Mucosa of rectum (tissue), 2 donors: ENCODE measurements around the gene UGT1A8.

ENCODE experiments used
- H3K27ac ChIP-seq, 2 donors: one replicate each; pipeline ENCODE4 v1.7.0; 2013; ENCODE audit warnings: inconsistent platforms in 2 of 2, low read depth in 2 of 2, low read length in 2 of 2
- H3K27me3 ChIP-seq, 2 donors: one replicate each; pipeline ENCODE4 v1.7.0; 2013; ENCODE audit warnings: low read length in 2 of 2; ENCODE audit not compliant: control insufficient read depth in 2 of 2, insufficient read depth in 2 of 2
- H3K36me3 ChIP-seq, 2 donors: one replicate each; pipeline ENCODE4 v1.7.0; 2013; ENCODE audit warnings: low read length in 2 of 2; ENCODE audit not compliant: control insufficient read depth in 2 of 2, insufficient read depth in 2 of 2
- H3K4me1 ChIP-seq, 2 donors: one replicate each; pipeline ENCODE4 v1.7.0; 2013; ENCODE audit warnings: low read length in 2 of 2, mild to moderate bottlenecking in 1 of 2; ENCODE audit not compliant: control insufficient read depth in 2 of 2, insufficient read depth in 2 of 2
- H3K4me3 ChIP-seq, 2 donors: one replicate each; pipeline ENCODE4 v1.7.0; 2013; ENCODE audit warnings: low read length in 2 of 2
- H3K9ac ChIP-seq, 2 donors: one replicate each; pipeline ENCODE4 v1.7.0; 2013; ENCODE audit warnings: low read length in 2 of 2, low read depth in 1 of 2, mild to moderate bottlenecking in 1 of 2
- H3K9me3 ChIP-seq, 2 donors: one replicate each; pipeline ENCODE4 v1.7.0; 2013; ENCODE audit warnings: low read length in 2 of 2; ENCODE audit not compliant: control insufficient read depth in 2 of 2
- donor health status: healthy.
- donor health status: Normal muscosa, but diverticular disease.

The UGT1A8 gene

GRCh38 chr2:233821196-233821595 is 203.8 kb downstream of the UGT1A8 start:
- Histone ChIP-seq H3K27me3 (no peaks in the 10 kb centered on the region), H3K9ac (no peak overlapping the region), H3K9me3 (no peaks in the 10 kb centered on the region), H3K27ac (no peak overlapping the region), H3K4me1 (no peaks in the 10 kb centered on the region), H3K4me3 (no peak overlapping the region), H3K36me3 (no peaks in the 10 kb centered on the region)

GRCh38 chr2:233821709-233822100 is 204.3 kb downstream of the UGT1A8 start:
- Histone ChIP-seq H3K4me3 (no peak overlapping the region), H3K4me1 (no peaks in the 10 kb centered on the region), H3K27ac (no peak overlapping the region), H3K36me3 (no peaks in the 10 kb centered on the region), H3K27me3 (no peaks in the 10 kb centered on the region), H3K9me3 (no peaks in the 10 kb centered on the region), H3K9ac (no peak overlapping the region)

- Histone ChIP-seq H3K9me3 (no peaks in the 10 kb centered on the region), H3K4me3 (no peak overlapping the region), H3K36me3 (no peaks in the 10 kb centered on the region), H3K27me3 (no peaks in the 10 kb centered on the region), H3K9ac (no peak overlapping the region), H3K27ac (no peak overlapping the region), H3K4me1 (no peaks in the 10 kb centered on the region)
Measured at GRCh38 chr2:233822101-233822771, 204.8 kb downstream of the UGT1A8 start.
